T-cell (primary cell): ENCODE results near the gene LNPK. TPM values are rescaled to one million over a fixed set of nuclear protein-coding genes. Genes with fewer than 3 reads are reported as not detected.

Experiments used
- ATAC-seq, 4 experiments: fragments of 200-7000 bp in 3 of 4; fragments of 150-1000 bp in 1 of 4; cut with Tn5 transposase; replicated peaks in 1 of 4; 1 replicate in 3 of 4; 2 replicates in 1 of 4; pipeline ENCODE4 v1.10.0; 2021; ENCODE audit warnings: moderate library complexity in 3 of 4, mild to moderate bottlenecking in 2 of 4, moderate number of reproducible peaks in 1 of 4
- CTCF ChIA-PET, 2 donors: fragments of 300-600 bp; sonication (Branson Sonifier 250); formaldehyde crosslinking; loops; one replicate each; lab custom pipeline; 2022; ENCODE audit warnings: antibody characterized with exemption in 2 of 2; lab: Charles Lee
- POLR2A ChIA-PET, 2 donors: fragments of 300-600 bp; sonication (Branson Sonifier 250); formaldehyde crosslinking; loops; one replicate each; lab custom pipeline; 2022; ENCODE audit warnings: antibody characterized with exemption in 2 of 2; lab: Charles Lee
- DNase-seq, 35 experiments: peaks; one replicate each; pipeline versions ENCODE4 v3.0.0 to v3.0.0-alpha.2; 2013 to 2023
- H3K27ac ChIP-seq: one replicate; pipeline ENCODE4 v1.5.1; 2013; ENCODE audit warnings: low read length
- H3K27me3 ChIP-seq, 2 experiments: replicated peaks in 1 of 2; 1 replicate in 1 of 2; 2 replicates in 1 of 2; pipeline versions ENCODE4 v1.6.1 to v1.7.0; 2013; ENCODE audit warnings: low read length in 1 of 2, mixed read lengths in 1 of 2; ENCODE audit not compliant: control insufficient read depth in 2 of 2, insufficient read depth in 2 of 2; ENCODE audit errors: extremely low read depth in 1 of 2
- H3K36me3 ChIP-seq, 2 donors: 1 replicate in 1 of 2; 2 replicates in 1 of 2; pipeline versions ENCODE4 v1.6.1 to v1.7.0; 2013; ENCODE audit warnings: low read length in 1 of 2; ENCODE audit not compliant: control insufficient read depth in 2 of 2, insufficient read depth in 1 of 2; ENCODE audit errors: extremely low read depth in 1 of 2
- H3K4me1 ChIP-seq, 2 experiments: 1 replicate in 1 of 2; 2 replicates in 1 of 2; pipeline versions ENCODE4 v1.6.1 to v1.7.0; 2013; ENCODE audit warnings: low read length in 2 of 2, mixed read lengths in 1 of 2; ENCODE audit not compliant: insufficient read depth in 2 of 2, control insufficient read depth in 1 of 2; ENCODE audit errors: extremely low read depth in 1 of 2
- H3K4me3 ChIP-seq, 2 donors: 1 replicate in 1 of 2; 2 replicates in 1 of 2; pipeline versions ENCODE4 v1.5.1 to v1.7.0; 2013; ENCODE audit warnings: mild to moderate bottlenecking in 2 of 2, low read length in 1 of 2, moderate library complexity in 1 of 2; ENCODE audit not compliant: control insufficient read depth in 1 of 2; ENCODE audit errors: extremely low read depth in 1 of 2
- H3K9me3 ChIP-seq: 2 replicates; pipeline ENCODE4 v1.7.0; 2013
- H3K27ac Mint-ChIP-seq, 2 donors: one replicate each; pipeline ENCODE4 v1.8.0; 2020 to 2021; ENCODE audit warnings: mild to moderate bottlenecking in 2 of 2, mixed read lengths in 2 of 2
- H3K27me3 Mint-ChIP-seq, 2 donors: one replicate each; pipeline ENCODE4 v1.8.0; 2021 to 2022; ENCODE audit warnings: mixed read lengths in 2 of 2
- H3K36me3 Mint-ChIP-seq: one replicate; pipeline ENCODE4 v1.8.0; 2021; ENCODE audit warnings: mixed read lengths
- H3K4me1 Mint-ChIP-seq, 3 donors: one replicate each; pipeline ENCODE4 v1.8.0; 2020 to 2022; ENCODE audit warnings: mixed read lengths in 3 of 3, mild to moderate bottlenecking in 1 of 3
- H3K4me3 Mint-ChIP-seq, 3 donors: one replicate each; pipeline ENCODE4 v1.8.0; 2020 to 2022; ENCODE audit warnings: mild to moderate bottlenecking in 3 of 3, mixed read lengths in 3 of 3, moderate library complexity in 3 of 3
- H3K9me3 Mint-ChIP-seq, 3 donors: one replicate each; pipeline ENCODE4 v1.8.0; 2020 to 2022; ENCODE audit warnings: mixed read lengths in 3 of 3
- WGBS: methylation state at CpG from one replicate; pipeline ENCODE4 v1.1.5; 2013; ENCODE audit warnings: missing lambda C conversion rate; ENCODE audit not compliant: insufficient coverage; 5-methylcytosine and 5-hydroxymethylcytosine counted together
- total RNA-seq, 35 experiments: library from RNA in 6 of 35; stranded (reverse) in 6 of 35; fragments of 120-200 nt in 1 of 35; gene quantifications; one replicate each; pipeline versions ENCODE4 v1.2.1 to v1.2.4 and lab custom pipeline; 2013 to 2026

The LNPK gene
- total RNA-seq, 5 donors from 2014 or later (not counting 1 experiment from before 2014, with no cell fraction given), result 19.2 to 28.2 (median 22.1) TPM

DNA sequence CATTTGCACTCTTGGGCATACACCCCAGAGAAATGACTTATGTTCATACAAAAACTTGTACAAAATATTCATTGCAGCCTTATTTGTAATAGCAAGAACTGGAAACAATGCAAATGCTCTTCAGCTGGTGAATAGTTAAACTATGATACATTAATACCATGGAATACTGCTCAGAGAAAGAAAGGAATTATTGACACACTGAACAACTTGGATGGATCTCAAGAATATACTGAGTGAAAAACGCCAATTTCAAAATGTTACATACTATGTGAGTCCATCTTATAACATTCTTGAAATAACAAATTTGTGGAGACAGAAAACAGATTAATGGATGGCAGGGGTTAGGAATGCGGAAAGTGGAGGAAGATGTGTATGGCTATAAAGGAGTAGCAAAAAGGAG lies 17.2 kb downstream of the LNPK start:
- 100% methylated on average over 1 of the region's 2 CpGs for WGBS
- ATAC-seq, result no peak
- H3K4me1 ChIP-seq, result no peaks in the 10 kb centered on the region
- ChIA-PET POLR2A (no interaction called here), CTCF (no interaction called here)
- H3K27ac Mint-ChIP-seq, result no peak overlapping the region
- H3K4me3 Mint-ChIP-seq, result no peak overlapping the region
- DNase-seq, result no peak
- no peaks in the 10 kb centered on the region for H3K27me3 ChIP-seq
- peaks cover 56% of the 10 kb centered on the region for H3K36me3 Mint-ChIP-seq
- no peaks in the 10 kb centered on the region for H3K9me3 Mint-ChIP-seq
- H3K4me1 Mint-ChIP-seq, result peaks cover 0 to 5% (median 0%) of the 10 kb centered on the region in 3 donors
- no peak overlapping the region for H3K4me3 ChIP-seq
- H3K9me3 ChIP-seq, result no peaks in the 10 kb centered on the region
- H3K27ac ChIP-seq, result no peak overlapping the region
- H3K36me3 ChIP-seq, result peaks cover under 1 to 4% of the 10 kb centered on the region in 2 donors
- no peaks in the 10 kb centered on the region for H3K27me3 Mint-ChIP-seq

DNA sequence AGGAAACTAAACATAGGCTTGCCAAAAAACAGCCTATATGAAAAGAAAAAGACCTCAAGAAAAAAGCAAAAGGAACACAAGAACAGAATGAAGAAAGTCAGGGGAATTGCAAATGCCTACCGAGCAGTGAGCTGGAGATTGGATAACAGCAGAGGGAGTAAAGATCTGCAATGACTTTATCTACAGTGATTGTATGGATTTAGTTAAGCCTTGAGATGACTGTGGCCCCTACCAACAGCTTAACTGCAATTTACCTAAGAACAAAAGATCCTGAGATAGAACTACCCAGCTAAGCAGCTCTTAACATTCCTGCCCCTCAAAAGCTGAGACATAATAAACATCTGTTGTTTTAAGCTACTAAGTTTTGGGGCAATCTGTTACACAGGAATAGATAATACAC lies 20.5 kb downstream of the LNPK start:
- Mint-ChIP-seq H3K27ac (no peak overlapping the region), H3K4me3 (no peak overlapping the region), H3K9me3 (no peaks in the 10 kb centered on the region), H3K4me1 (peaks cover 0 to 5% (median 0%) of the 10 kb centered on the region in 3 donors), H3K36me3 (peaks cover 53% of the 10 kb centered on the region), H3K27me3 (no peaks in the 10 kb centered on the region)
- DNase-seq (no peak), ATAC-seq (no peak)
- Histone ChIP-seq H3K4me1 (no peaks in the 10 kb centered on the region), H3K36me3 (peaks cover 0 to 13% of the 10 kb centered on the region in 2 donors), H3K4me3 (no peak overlapping the region), H3K27me3 (no peaks in the 10 kb centered on the region), H3K27ac (no peak overlapping the region), H3K9me3 (no peaks in the 10 kb centered on the region)
- CTCF ChIA-PET, result interaction anchor here in 1 of 2 donors (0.6 kb wide), 1 partner anchor 1092 kb away, joined by 4 read pairs; no protein-coding TSS in a partner anchor
- POLR2A ChIA-PET, result no interaction called here
- WGBS, result no CpG with 5 or more reads among the region's 1 CpG

DNA sequence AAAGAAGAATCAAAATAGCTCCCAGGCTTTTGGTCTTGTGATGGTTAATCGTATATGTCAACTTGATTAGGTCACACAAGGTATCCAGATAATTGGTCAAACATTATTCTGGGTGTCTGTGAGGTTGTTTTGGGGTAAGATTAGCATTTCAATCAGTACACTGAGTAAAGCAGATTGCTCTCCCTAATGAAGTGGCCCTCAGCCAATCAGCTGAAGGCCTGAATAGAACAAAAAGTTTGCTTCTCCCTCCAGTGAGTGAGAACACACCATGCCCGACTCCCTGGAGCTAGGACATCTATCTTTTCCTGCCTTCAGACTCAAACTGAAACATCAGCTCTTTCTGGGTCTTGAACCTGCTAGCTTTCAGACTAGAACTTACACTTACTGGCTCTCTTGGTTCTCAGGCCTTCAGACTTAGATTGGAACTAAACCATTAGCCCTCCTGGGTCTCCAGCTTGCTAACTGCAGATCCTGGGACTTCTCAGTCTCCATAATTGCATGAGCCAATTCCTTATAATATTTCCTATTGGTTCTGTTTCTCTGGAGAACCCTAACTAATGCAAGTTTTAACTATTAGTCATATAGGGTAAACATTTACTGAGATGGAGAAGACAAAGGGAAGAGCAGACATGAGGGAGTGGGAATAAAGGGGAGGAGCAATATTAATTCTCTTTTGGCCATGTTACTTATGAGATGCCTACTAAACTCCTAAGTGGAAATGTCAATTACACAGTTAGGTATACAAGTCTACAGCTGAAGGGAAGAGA lies 25.5 kb downstream of the LNPK start:
- H3K4me1 ChIP-seq, result no peaks in the 10 kb centered on the region
- Mint-ChIP-seq H3K27ac (no peak overlapping the region), H3K9me3 (peaks cover 0 to 4% (median 0%) of the 10 kb centered on the region in 3 donors), H3K4me1 (no peaks in the 10 kb centered on the region), H3K4me3 (no peak overlapping the region), H3K27me3 (no peaks in the 10 kb centered on the region), H3K36me3 (peaks cover 58% of the 10 kb centered on the region)
- DNase-seq, result no peak
- WGBS, result 85% methylated on average over 2 of the region's 2 CpGs
- POLR2A ChIA-PET, result no interaction called here
- H3K9me3 ChIP-seq, result no peaks in the 10 kb centered on the region
- CTCF ChIA-PET, result no interaction called here
- ATAC-seq, result no peak
- no peak overlapping the region for H3K27ac ChIP-seq
- H3K4me3 ChIP-seq, result no peak overlapping the region
- H3K36me3 ChIP-seq, result peaks cover 0 to 17% of the 10 kb centered on the region in 2 donors
- no peaks in the 10 kb centered on the region for H3K27me3 ChIP-seq

DNA sequence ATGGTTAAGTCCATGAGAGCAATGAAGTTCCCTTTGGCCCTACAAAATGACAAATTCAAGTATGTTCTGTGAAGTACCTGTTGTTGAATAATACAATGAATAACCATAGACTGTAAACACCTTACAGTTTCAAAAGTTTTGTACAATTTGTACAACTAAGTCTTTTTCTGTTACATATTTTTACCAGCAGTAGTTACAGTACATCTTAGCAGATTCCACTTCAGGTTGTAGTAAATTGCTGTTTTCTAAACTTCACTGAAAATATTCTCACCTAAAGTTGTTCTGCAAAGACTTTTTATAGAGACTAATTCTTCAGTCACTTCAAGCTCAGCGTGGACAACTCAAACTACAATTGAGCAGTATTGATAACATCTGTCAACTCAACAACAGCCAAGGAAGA lies 28.7 kb downstream of the LNPK start:
- CTCF ChIA-PET, result interaction anchor here in 1 of 2 donors (0.6 kb wide), 1 partner anchor 13 kb away, joined by 3 read pairs; no protein-coding TSS in a partner anchor

DNA sequence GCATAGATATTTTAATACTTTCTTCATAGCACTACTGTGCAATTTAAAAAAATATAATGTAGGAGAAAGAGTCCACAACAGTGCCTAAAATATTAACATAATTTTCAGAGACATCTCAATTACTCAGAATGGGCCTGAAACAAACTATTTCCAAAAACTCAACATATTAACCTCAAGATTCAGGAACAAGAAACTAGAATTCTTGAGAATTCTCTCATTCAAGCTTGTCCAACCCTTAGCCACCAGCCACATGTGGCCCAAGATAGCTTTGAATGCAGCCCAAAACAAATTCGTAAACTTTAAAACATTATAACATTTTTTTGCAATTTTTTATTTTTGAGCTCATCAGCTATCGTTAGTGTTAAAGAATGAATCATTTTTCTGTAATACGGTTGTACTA lies 35.2 kb downstream of the LNPK start:
- H3K9me3 ChIP-seq, result no peaks in the 10 kb centered on the region
- H3K9me3 Mint-ChIP-seq, result peaks cover 0 to 3% (median 0%) of the 10 kb centered on the region in 3 donors
- no peaks in the 10 kb centered on the region for H3K27me3 ChIP-seq
- ATAC-seq (no peak), DNase-seq (no peak)
- H3K27ac ChIP-seq, result no peak overlapping the region
- no peaks in the 10 kb centered on the region for H3K4me1 Mint-ChIP-seq
- H3K36me3 ChIP-seq, result peaks cover 0 to 4% of the 10 kb centered on the region in 2 donors
- no peak overlapping the region for H3K4me3 Mint-ChIP-seq
- no CpG with 5 or more reads among the region's 3 CpGs for WGBS
- no peaks in the 10 kb centered on the region for H3K4me1 ChIP-seq
- H3K27ac Mint-ChIP-seq, result no peak overlapping the region
- CTCF ChIA-PET, result no interaction called here
- no peak overlapping the region for H3K4me3 ChIP-seq
- POLR2A ChIA-PET, result no interaction called here
- H3K27me3 Mint-ChIP-seq, result no peaks in the 10 kb centered on the region
- peaks cover 40% of the 10 kb centered on the region for H3K36me3 Mint-ChIP-seq

More for the DNA sequence above, 28.7 kb downstream of the LNPK start:
- 100% methylated on average over 1 of the region's 1 CpG for WGBS
- H3K27me3 Mint-ChIP-seq, result no peaks in the 10 kb centered on the region
- Histone ChIP-seq H3K36me3 (peaks cover 0 to 17% of the 10 kb centered on the region in 2 donors), H3K4me3 (no peak overlapping the region), H3K9me3 (no peaks in the 10 kb centered on the region), H3K27ac (no peak overlapping the region), H3K4me1 (no peaks in the 10 kb centered on the region), H3K27me3 (no peaks in the 10 kb centered on the region)
- POLR2A ChIA-PET, result interaction anchor here in 1 of 2 donors (0.6 kb wide), 1 partner anchor 33 kb away, joined by 3 read pairs; no protein-coding TSS in a partner anchor
- no peaks in the 10 kb centered on the region for H3K4me1 Mint-ChIP-seq
- peaks cover 0 to 4% (median 0%) of the 10 kb centered on the region in 3 donors for H3K9me3 Mint-ChIP-seq
- H3K4me3 Mint-ChIP-seq, result no peak overlapping the region
- H3K27ac Mint-ChIP-seq, result no peak overlapping the region
- DNase-seq (no peak), ATAC-seq (no peak)
- H3K36me3 Mint-ChIP-seq, result peaks cover 53% of the 10 kb centered on the region

DNA sequence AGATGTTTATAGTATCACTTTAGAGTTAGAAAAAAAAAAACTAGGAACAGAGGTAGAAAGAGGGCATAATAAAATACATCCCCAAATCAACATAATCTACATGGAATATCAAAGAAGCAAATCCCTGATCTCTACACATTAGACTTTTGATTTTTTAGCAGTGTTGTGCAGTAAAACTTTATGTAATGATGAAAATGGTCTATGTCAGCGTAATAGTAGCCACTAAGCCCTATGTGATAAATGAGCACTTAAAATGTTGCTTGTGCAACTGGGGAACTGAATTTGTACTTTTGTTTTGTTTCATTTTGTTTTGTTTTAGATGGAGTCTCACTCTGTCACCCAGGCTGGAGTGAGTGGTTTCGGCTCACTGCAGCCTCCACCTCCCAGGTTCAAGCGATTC lies 36.3 kb downstream of the LNPK start:
- POLR2A ChIA-PET, result no interaction called here
- no peaks in the 10 kb centered on the region for H3K4me1 ChIP-seq
- no peaks in the 10 kb centered on the region for H3K9me3 ChIP-seq
- Mint-ChIP-seq H3K9me3 (peaks cover 0 to 5% (median 0%) of the 10 kb centered on the region in 3 donors), H3K36me3 (peaks cover 51% of the 10 kb centered on the region), H3K27me3 (no peaks in the 10 kb centered on the region), H3K4me1 (peaks cover 0 to 1% (median 0%) of the 10 kb centered on the region in 3 donors), H3K27ac (no peak overlapping the region), H3K4me3 (no peak overlapping the region)
- whole genome bisulfite sequencing, result 100% methylated on average over 1 of the region's 3 CpGs
- H3K27me3 ChIP-seq, result no peaks in the 10 kb centered on the region
- H3K4me3 ChIP-seq, result no peak overlapping the region
- no peak for ATAC-seq
- H3K27ac ChIP-seq, result no peak overlapping the region
- CTCF ChIA-PET, result no interaction called here
- peaks cover 0 to 4% of the 10 kb centered on the region in 2 donors for H3K36me3 ChIP-seq
- DNase-seq, result no peak
